ENCODE results near the gene MRPL49. TPM values are rescaled to one million over a fixed set of nuclear protein-coding genes. Genes with fewer than 3 reads are reported as not detected.
A peak's percentile ranks its signal among the peaks of the same experiment; 100 is the strongest.

MRPL49 gene
- polyA plus RNA-seq, 4 donors: 56.2 to 65.2 (median 62.2) TPM

- no peak for DNase-seq (ENCODE audit: low read depth in 4 of 4, low spot score in 2 of 4)
These were observed 19.7 kb upstream of the MRPL49 start for GRCh38 chr11:65102142-65103095.

DNA sequence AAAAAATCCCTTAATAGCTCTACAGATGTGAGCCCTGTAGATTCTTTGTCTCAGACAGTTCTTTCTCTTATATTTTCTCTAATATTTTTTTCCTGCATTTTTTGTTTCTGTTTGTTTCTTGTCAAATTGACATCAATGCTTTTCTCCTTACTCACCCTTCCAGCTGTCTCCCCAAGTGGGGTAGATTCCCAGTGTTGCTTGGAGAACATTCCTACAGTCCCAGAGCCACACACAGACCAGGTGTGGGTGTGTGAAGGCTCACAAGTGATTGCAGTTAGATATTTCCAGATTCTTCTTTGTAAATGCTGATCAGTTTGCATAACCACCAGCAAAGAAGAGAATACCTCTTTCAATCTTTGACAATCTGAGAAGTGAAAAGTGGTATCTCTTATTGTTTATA, 18.6 kb upstream of the MRPL49 start:
- DNase-seq (ENCODE audit: low read depth in 4 of 4, low spot score in 2 of 4): no peak

DNA sequence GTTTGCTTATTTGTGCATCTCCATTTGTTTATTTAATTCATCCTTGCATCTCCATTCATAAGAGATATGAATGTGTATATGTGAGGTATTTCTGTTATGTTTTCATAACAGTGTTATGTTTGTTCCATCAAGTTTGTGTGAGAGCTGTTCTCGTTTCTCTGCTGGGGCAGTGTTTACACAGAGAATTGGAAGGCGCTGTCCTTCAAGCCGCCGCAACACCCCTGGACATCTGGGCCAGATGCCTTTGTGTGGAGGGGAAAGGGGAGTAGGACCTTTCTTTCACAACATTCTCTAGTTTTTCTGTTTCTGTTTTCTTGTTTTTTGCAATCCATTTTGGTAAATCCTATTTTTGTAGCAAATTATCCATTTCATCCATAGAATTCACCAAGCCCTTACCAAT, 17.5 kb upstream of the MRPL49 start:
- DNase-seq (ENCODE audit: low read depth in 4 of 4, low spot score in 2 of 4): no peak

DNA sequence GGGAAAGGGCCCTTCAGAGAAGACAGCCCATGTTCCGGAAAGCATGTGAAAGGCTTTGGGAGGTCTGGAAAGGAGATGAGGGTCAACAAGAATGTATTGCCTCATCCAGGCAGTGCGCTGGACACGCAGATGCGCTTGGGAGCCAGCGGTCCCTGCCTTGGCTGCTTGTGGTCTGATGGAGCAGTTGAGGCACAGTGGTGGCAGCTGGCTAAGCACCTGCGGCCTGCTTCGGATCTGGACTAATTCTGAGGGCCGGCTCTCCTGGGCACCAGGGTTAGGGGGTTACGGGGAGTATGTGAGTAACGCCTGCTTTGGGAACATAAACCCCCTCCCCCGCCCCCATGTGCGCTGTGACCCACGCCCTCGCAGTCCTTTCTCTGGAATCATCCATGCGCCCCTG, 15.0 kb upstream of the MRPL49 start:
- DNase-seq (ENCODE audit: low read depth in 4 of 4, low spot score in 2 of 4): no peak

GRCh38 chr11:65107751-65108468, 14.2 kb upstream of the MRPL49 start:
- DNase-seq (ENCODE audit: low read depth in 4 of 4, low spot score in 2 of 4): no peak

DNA sequence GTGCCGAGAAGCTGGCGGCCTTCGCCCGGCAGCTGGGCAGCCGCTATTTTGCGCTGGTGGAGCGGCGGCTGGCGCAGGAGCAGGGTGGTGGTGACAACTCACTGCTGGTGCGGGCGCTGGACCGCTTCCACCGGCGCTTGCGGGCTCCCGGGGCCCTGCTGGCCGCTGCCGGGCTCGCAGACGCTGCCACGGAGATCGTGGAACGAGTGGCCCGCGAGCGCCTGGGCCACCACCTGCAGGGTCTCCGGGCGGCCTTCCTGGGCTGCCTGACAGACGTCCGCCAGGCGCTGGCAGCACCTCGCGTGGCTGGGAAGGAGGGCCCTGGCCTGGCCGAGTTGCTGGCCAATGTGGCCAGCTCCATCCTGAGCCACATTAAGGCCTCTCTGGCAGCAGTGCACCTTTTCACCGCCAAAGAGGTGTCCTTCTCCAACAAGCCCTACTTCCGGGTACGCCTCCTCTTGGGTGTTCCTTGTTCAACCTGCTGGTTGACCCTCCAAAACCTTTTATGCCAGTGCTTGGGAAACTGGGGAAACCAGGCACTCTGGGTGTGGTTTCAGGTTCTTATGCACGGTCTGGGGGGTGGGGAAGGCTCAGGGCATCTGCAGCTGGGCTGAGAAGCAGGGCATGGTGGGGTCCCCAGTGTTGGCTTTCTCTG, 13.5 kb upstream of the MRPL49 start:
- DNase-seq (ENCODE audit: low read depth in 4 of 4, low spot score in 2 of 4): no peak

GRCh38 chr11:65109231-65110198, 12.6 kb upstream of the MRPL49 start:
- DNase-seq (ENCODE audit: low read depth in 4 of 4, low spot score in 2 of 4): no peak

- peak in 2 of 4 donors; percentile 53 to 76 for DNase-seq (ENCODE audit: low read depth in 4 of 4, low spot score in 2 of 4)
These were observed 11.7 kb upstream of the MRPL49 start for GRCh38 chr11:65110354-65110861.

GRCh38 chr11:65111159-65111743, 10.9 kb upstream of the MRPL49 start:
- no peak for DNase-seq (ENCODE audit: low read depth in 4 of 4, low spot score in 2 of 4)

- DNase-seq (ENCODE audit: low read depth in 4 of 4, low spot score in 2 of 4): peak in 2 of 4 donors; percentile 82 to 91
These were observed 10.2 kb upstream of the MRPL49 start, which contains the start of gene TM7SF2 for GRCh38 chr11:65111744-65112545. Gene TM7SF2, plus strand, starts transcription at chr11:65111872. Its CDS starts 144 bp downstream, at chr11:65112016.

DNA sequence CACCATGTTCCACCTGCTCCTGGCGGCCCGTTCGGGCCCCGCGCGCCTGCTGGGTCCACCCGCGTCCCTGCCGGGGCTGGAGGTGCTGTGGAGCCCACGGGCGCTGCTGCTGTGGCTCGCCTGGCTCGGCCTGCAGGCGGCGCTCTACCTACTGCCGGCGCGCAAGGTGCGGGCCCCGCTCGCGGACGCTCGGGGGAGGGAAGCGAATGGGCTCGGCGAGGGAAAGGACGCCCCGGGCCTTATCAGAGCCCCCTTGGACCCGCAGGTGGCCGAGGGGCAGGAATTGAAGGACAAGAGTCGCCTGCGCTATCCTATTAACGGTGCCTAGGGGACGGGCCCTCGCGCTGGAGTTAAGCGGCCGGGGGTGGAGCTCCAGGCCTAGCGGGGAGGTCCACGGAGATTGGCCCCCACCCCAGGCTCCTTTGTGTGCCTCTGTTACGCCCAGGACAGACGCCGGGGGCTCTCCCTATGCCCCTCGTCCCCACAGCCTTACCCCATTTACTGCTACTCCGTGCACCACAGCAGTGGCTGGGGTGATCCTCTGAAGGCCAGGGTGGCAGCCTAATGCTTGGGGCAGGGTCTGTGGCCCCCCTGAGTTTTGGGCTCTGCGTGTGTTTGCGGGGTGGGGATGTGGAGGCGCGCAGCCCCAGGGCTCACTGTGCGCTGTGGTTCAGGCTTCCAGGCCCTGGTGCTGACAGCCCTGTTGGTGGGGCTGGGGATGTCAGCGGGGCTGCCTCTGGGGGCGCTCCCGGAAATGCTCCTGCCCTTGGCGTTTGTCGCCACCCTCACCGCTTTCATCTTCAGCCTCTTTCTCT, 9.4 kb upstream of the MRPL49 start:
- no peak for DNase-seq (ENCODE audit: low read depth in 4 of 4, low spot score in 2 of 4)

GRCh38 chr11:65113361-65113756, 8.8 kb upstream of the MRPL49 start:
- DNase-seq (ENCODE audit: low read depth in 4 of 4, low spot score in 2 of 4): no peak

GRCh38 chr11:65113839-65114238, 8.3 kb upstream of the MRPL49 start:
- no peak for DNase-seq (ENCODE audit: low read depth in 4 of 4, low spot score in 2 of 4)

- no peak for DNase-seq (ENCODE audit: low read depth in 4 of 4, low spot score in 2 of 4)
These were observed 7.5 kb upstream of the MRPL49 start for GRCh38 chr11:65114538-65115171.

DNA sequence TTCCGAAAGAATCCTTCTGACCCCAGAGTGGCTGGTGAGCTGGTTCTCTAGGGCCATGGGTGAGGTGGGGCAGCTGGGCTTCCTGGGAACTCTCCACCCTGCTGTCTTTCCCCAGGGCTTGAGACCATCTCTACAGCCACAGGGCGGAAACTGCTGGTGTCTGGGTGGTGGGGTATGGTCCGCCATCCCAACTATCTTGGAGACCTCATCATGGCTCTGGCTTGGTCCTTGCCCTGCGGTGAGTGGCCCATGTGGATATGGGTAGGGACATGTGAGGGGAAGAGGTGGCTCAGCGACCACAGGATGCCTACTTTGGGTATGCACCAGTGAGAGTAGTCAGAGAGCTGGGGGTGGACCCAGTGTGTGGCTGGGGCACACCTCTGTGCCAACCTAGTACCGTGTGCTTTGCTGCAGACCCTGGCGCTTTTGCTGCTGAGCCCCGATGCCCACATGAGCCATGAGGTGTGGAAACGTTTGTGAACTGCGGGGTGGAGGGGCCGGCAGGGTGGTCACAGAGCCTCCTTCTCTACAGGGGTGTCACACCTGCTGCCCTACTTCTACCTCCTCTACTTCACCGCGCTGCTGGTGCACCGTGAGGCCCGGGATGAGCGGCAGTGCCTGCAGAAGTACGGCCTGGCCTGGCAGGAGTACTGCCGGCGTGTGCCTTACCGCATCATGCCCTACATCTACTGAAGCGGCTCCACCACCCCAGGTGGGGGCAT, 6.6 kb upstream of the MRPL49 start:
- DNase-seq (ENCODE audit: low read depth in 4 of 4, low spot score in 2 of 4): no peak

- DNase-seq (ENCODE audit: low read depth in 4 of 4, low spot score in 2 of 4): no peak
These were observed 5.5 kb upstream of the MRPL49 start for GRCh38 chr11:65116370-65117205.

Data from left renal cortex interstitium (tissue), 4 donors.